ENCODE measurements around the gene SSR1.

DNA sequence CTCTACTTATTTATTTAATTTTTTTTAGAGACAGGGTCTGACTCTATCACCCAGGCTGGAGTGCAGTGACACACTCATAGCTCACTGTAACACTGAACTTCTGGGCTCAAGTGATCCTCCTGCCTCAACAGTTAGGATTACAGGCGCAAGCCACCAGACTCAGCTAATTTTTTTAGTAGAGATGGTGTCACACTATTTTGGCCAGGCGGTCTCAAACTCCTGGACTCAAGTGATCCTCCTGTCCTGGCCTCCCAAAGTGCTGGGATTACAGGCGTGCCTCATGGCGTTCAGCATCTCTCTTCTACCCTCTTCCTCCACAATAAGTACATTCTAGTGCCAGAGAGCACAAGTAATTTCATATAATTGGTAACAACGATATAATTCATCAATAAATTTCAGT, 5.5 kb downstream of the SSR1 start:
- TF ChIP-seq, protein P1, sequence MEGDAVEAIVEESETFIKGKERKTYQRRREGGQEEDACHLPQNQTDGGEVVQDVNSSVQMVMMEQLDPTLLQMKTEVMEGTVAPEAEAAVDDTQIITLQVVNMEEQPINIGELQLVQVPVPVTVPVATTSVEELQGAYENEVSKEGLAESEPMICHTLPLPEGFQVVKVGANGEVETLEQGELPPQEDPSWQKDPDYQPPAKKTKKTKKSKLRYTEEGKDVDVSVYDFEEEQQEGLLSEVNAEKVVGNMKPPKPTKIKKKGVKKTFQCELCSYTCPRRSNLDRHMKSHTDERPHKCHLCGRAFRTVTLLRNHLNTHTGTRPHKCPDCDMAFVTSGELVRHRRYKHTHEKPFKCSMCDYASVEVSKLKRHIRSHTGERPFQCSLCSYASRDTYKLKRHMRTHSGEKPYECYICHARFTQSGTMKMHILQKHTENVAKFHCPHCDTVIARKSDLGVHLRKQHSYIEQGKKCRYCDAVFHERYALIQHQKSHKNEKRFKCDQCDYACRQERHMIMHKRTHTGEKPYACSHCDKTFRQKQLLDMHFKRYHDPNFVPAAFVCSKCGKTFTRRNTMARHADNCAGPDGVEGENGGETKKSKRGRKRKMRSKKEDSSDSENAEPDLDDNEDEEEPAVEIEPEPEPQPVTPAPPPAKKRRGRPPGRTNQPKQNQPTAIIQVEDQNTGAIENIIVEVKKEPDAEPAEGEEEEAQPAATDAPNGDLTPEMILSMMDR (IDR thresholded peaks at IDR 0.05), result no peak
- no peak for TF ChIP-seq POLR2A (IDR thresholded peaks at IDR 0.05)

Data from Peyer's patch (tissue), 4 donors.